Parathyroid adenoma (tissue), 2 donors: ENCODE data around the gene USB1.

Experiments
- H2AFZ ChIP-seq: fragments of 300-600 bp; sonication (generic); one replicate; pipeline ENCODE4 v1.7.0; 2017; ENCODE audit warnings: antibody characterized with exemption, mild to moderate bottlenecking
- H3K27ac ChIP-seq: fragments of 300-600 bp; sonication (generic); one replicate; pipeline ENCODE4 v1.7.0; 2017
- H3K27me3 ChIP-seq: fragments of 300-600 bp; sonication (generic); one replicate; pipeline ENCODE4 v1.7.0; 2017; ENCODE audit warnings: low read length; ENCODE audit not compliant: control insufficient read depth, insufficient read depth
- H3K36me3 ChIP-seq: fragments of 300-600 bp; sonication (generic); one replicate; pipeline ENCODE4 v1.7.0; 2017; ENCODE audit warnings: low read length; ENCODE audit not compliant: control insufficient read depth, insufficient read depth
- H3K4me1 ChIP-seq: fragments of 300-600 bp; sonication (generic); one replicate; pipeline ENCODE4 v1.7.0; 2017; ENCODE audit warnings: control low read depth
- H3K4me2 ChIP-seq: fragments of 300-600 bp; sonication (generic); one replicate; pipeline ENCODE4 v1.7.0; 2017; ENCODE audit warnings: low read length
- H3K4me3 ChIP-seq: fragments of 300-600 bp; sonication (generic); one replicate; pipeline ENCODE4 v1.7.0; 2017; ENCODE audit warnings: low read depth, low read length
- H3K79me2 ChIP-seq: fragments of 300-600 bp; sonication (generic); one replicate; pipeline ENCODE4 v1.7.0; 2017; ENCODE audit warnings: control low read depth
- H3K9ac ChIP-seq: fragments of 300-600 bp; sonication (generic); one replicate; pipeline ENCODE4 v1.7.0; 2017; ENCODE audit warnings: mild to moderate bottlenecking
- H3K9me3 ChIP-seq: fragments of 300-600 bp; sonication (generic); one replicate; pipeline ENCODE4 v1.7.0; 2017; ENCODE audit warnings: low read length; ENCODE audit not compliant: control insufficient read depth
- CTCF ChIP-seq: fragments of 300-600 bp; sonication (generic); IDR thresholded peaks from one replicate; pipeline ENCODE4 v1.7.0; 2017; ENCODE audit warnings: antibody characterized with exemption, mild to moderate bottlenecking
- donor health status: primary hyperparathyroidism.

USB1 gene

DNA sequence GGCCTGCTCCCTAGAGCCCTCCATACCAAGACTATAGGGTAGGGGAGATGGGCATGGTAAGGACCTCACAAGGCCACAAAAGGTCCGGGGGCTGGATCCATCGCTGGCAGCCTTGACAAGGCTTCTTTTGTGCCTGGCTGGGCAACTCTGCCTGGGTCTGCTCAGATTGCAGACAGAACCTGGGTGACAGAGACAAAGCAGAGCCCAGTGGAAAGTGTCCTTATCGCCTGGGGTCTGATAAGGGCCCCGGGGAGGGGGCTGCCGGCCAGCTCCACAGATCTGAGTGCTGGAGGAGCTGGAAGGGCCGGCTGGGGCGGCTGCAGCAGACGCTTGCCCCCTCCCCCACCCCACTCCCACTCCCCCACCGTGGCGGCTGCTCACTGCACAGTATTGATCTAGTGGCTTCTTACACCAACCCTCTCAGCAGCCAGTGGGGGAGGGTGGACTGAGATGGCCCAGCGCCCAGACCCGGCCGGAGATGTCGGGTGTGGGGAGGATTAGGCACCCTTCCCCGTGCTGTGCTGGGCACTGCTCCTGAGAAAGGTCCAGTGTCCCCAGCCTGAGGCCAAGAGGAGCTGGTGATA, 31.6 kb downstream of the USB1 start:
- no peak overlapping the region for H3K9ac ChIP-seq
- no peaks in the 10 kb centered on the region for H3K36me3 ChIP-seq
- no peaks in the 10 kb centered on the region for H3K9me3 ChIP-seq
- H3K27me3 ChIP-seq = no peaks in the 10 kb centered on the region
- no peak overlapping the region for H2AFZ ChIP-seq
- peaks cover 13% of the 10 kb centered on the region for H3K4me1 ChIP-seq
- H3K4me3 ChIP-seq = no peak overlapping the region
- no peak overlapping the region for H3K27ac ChIP-seq
- no peak overlapping the region for H3K4me2 ChIP-seq
- no peak for TF ChIP-seq CTCF
- peaks cover 16% of the 10 kb centered on the region for H3K79me2 ChIP-seq

- no peak for TF ChIP-seq CTCF
- Histone ChIP-seq H3K4me2 (no peak overlapping the region), H3K9ac (no peak overlapping the region), H3K27me3 (no peaks in the 10 kb centered on the region), H3K36me3 (no peaks in the 10 kb centered on the region), H3K9me3 (no peaks in the 10 kb centered on the region), H2AFZ (no peak overlapping the region), H3K79me2 (peaks cover 5% of the 10 kb centered on the region), H3K27ac (no peak overlapping the region), H3K4me3 (no peak overlapping the region), H3K4me1 (peaks cover 10% of the 10 kb centered on the region)
These were observed 33.0 kb downstream of the USB1 start for GRCh38 chr16:58034128-58034685.

GRCh38 chr16:58034774-58035173, 33.6 kb downstream of the USB1 start:
- Histone ChIP-seq H3K27me3 (no peaks in the 10 kb centered on the region), H3K4me2 (no peak overlapping the region), H3K27ac (no peak overlapping the region), H3K79me2 (peaks cover 5% of the 10 kb centered on the region), H3K9ac (no peak overlapping the region), H2AFZ (no peak overlapping the region), H3K4me3 (no peak overlapping the region), H3K36me3 (no peaks in the 10 kb centered on the region), H3K9me3 (no peaks in the 10 kb centered on the region), H3K4me1 (peaks cover 10% of the 10 kb centered on the region)
- no peak for TF ChIP-seq CTCF

DNA sequence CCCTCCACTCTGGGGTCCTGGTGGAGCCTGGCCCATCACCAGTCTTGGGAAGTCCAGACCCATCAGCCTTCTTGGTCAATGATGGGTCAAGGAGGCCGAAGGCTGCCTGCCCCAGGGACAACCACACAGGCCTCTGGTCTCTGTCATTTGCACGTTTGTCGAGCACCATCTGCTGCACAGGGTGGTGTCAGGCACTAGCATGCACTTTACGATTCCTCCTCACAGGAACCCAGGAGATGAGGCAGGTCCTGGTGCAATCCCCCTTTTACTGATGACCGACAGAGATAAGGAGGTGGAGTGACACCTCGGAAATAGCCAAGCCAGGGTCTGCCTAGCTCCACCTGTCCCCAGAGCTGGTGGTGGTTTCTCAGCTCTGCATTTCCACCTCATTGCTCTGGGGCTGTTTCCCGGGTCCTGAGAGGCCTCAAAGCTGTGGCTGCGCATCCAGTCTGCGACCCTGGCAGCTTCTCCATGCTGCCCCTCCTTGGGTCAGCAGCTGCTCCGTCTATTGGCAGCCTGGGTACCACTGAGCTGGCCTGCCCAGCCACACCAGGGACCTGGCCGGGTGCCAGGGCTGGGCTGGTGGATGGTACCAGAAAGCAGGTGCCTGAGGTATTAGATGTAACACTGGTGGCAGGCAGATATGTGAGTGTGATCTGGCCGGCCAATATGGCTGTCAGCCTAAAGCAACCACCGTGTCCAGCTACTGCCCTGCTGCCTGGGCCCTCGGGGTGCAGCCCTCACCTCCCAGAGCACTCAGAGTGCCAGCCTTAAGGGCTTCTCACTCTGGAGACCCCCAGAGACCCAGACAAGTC, 34.4 kb downstream of the USB1 start:
- Histone ChIP-seq H3K9me3 (no peaks in the 10 kb centered on the region), H3K4me2 (no peak overlapping the region), H3K4me3 (no peak overlapping the region), H3K79me2 (peaks cover 5% of the 10 kb centered on the region), H3K9ac (no peak overlapping the region), H3K27me3 (no peaks in the 10 kb centered on the region), H3K36me3 (no peaks in the 10 kb centered on the region), H3K4me1 (peaks cover 10% of the 10 kb centered on the region), H2AFZ (no peak overlapping the region), H3K27ac (no peak overlapping the region)
- no peak for TF ChIP-seq CTCF
